H1 (cell line): ENCODE measurements around the gene ZNF644. TPM values are rescaled to one million over a fixed set of nuclear protein-coding genes. Genes with fewer than 3 reads are reported as not detected.

Source experiments
- CTCF ChIA-PET: fragments of 300-600 bp; sonication (Branson Sonifier 250); formaldehyde crosslinking; loops from one replicate; lab custom pipeline; 2021; ENCODE audit not compliant: partially characterized antibody; lab: Charles Lee
- POLR2A ChIA-PET: fragments of 300-600 bp; sonication (Branson Sonifier 250); formaldehyde crosslinking; loops from one replicate; lab custom pipeline; 2021; ENCODE audit warnings: inconsistent platforms; ENCODE audit not compliant: partially characterized antibody; lab: Charles Lee
- DNase-seq, 2 experiments: peaks; one replicate each; pipeline versions ENCODE4 v3.0.0 to v3.0.0-alpha.2; 2010 to 2022; ENCODE audit warnings: low spot score in 2 of 2, low read depth in 1 of 2, mixed read lengths in 1 of 2
- FAIRE-seq: peaks from 2 replicates; lab custom pipeline; 2011; peaks lifted over from hg19 to GRCh38; lab: Jason Lieb, UNC
- H2AFZ ChIP-seq: 2 replicates; pipeline ENCODE4 v1.8.1; 2012; ENCODE audit warnings: low read length, inconsistent platforms
- H2AK5ac ChIP-seq: 2 replicates; pipeline ENCODE4 v1.6.1; 2013; ENCODE audit warnings: low read depth, low read length
- H2BK120ac ChIP-seq: replicated peaks from 2 replicates; pipeline ENCODE3; 2013; ENCODE audit warnings: low read depth, low read length, inconsistent platforms
- H2BK12ac ChIP-seq: 2 replicates; pipeline ENCODE4 v1.6.1; 2013; ENCODE audit warnings: low read depth, low read length
- H2BK15ac ChIP-seq: 2 replicates; pipeline ENCODE4 v1.6.1; 2013; ENCODE audit warnings: low read length
- H2BK20ac ChIP-seq: 2 replicates; pipeline ENCODE4 v1.6.1; 2013; ENCODE audit warnings: low read length
- H2BK5ac ChIP-seq: 2 replicates; pipeline ENCODE4 v1.6.1; 2013; ENCODE audit warnings: low read depth, low read length
- H3K14ac ChIP-seq: 2 replicates; pipeline ENCODE4 v1.6.1; 2013; ENCODE audit warnings: inconsistent platforms; ENCODE audit not compliant: insufficient read length
- H3K18ac ChIP-seq: 2 replicates; pipeline ENCODE4 v1.6.1; 2013; ENCODE audit warnings: low read length; ENCODE audit errors: extremely low read depth
- H3K23ac ChIP-seq: 2 replicates; pipeline ENCODE4 v1.6.1; 2013; ENCODE audit warnings: inconsistent platforms; ENCODE audit not compliant: insufficient read length
- H3K23me2 ChIP-seq: 2 replicates; pipeline ENCODE4 v1.6.1; 2013; ENCODE audit warnings: low read depth, low read length
- H3K27ac ChIP-seq: 2 replicates; pipeline ENCODE4 v1.6.1; 2011; ENCODE audit warnings: low read depth, low read length, inconsistent platforms
- H3K27me3 ChIP-seq, 4 experiments: replicated peaks in 1 of 4; 1 replicate in 1 of 4; 2 replicates in 3 of 4; pipeline versions ENCODE4 v1.6.1 to v1.8.1; 2011 to 2013; ENCODE audit warnings: low read length in 3 of 4, mild to moderate bottlenecking in 3 of 4, inconsistent platforms in 2 of 4, mixed read lengths in 2 of 4, moderate library complexity in 1 of 4; ENCODE audit not compliant: control insufficient read depth in 3 of 4, insufficient read depth in 3 of 4; ENCODE audit errors: extremely low read depth in 1 of 4
- H3K36me3 ChIP-seq, 4 experiments: 2 replicates each; pipeline versions ENCODE4 v1.6.1 to v1.8.1; 2011 to 2013; ENCODE audit warnings: mild to moderate bottlenecking in 4 of 4, low read length in 3 of 4, moderate library complexity in 2 of 4, control low read depth in 1 of 4, inconsistent platforms in 1 of 4; ENCODE audit not compliant: insufficient read depth in 4 of 4, control insufficient read depth in 2 of 4
- H3K4ac ChIP-seq: replicated peaks from 2 replicates; pipeline ENCODE3; 2013; ENCODE audit warnings: low read length, low read depth, mixed read lengths, inconsistent platforms; ENCODE audit not compliant: insufficient read length
- H3K4me1 ChIP-seq, 4 experiments: replicated peaks in 1 of 4; 1 replicate in 1 of 4; 2 replicates in 3 of 4; pipeline versions ENCODE4 v1.6.1 to v1.8.1; 2011 to 2013; ENCODE audit warnings: low read length in 3 of 4, inconsistent platforms in 2 of 4, mixed read lengths in 1 of 4; ENCODE audit not compliant: insufficient read depth in 4 of 4, control insufficient read depth in 3 of 4
- H3K4me2 ChIP-seq, 2 experiments: 2 replicates each; pipeline versions ENCODE4 v1.6.1 to v1.8.1; 2011 to 2013; ENCODE audit warnings: low read depth in 2 of 2, low read length in 2 of 2, control low read depth in 1 of 2, inconsistent platforms in 1 of 2, mild to moderate bottlenecking in 1 of 2; ENCODE audit not compliant: insufficient read depth in 1 of 2
- H3K4me3 ChIP-seq, 4 experiments: fragments of 200-600, 300-600 bp in 1 of 4; sonication (generic), shearing (Covaris generic), sonication (Bioruptor Twin) in 1 of 4; 2 replicates each; pipeline versions ENCODE4 v1.5.1 to v1.8.1; 2011 to 2016; ENCODE audit warnings: low read length in 4 of 4, low read depth in 3 of 4, control low read depth in 2 of 4, inconsistent platforms in 2 of 4, mild to moderate bottlenecking in 2 of 4, mixed read lengths in 1 of 4, moderate library complexity in 1 of 4; ENCODE audit not compliant: insufficient read depth in 2 of 4; ENCODE audit errors: extremely low read depth in 1 of 4
- H3K56ac ChIP-seq: replicated peaks from 2 replicates; pipeline ENCODE3; 2013; ENCODE audit warnings: low read depth, mild to moderate bottlenecking, mixed read lengths, low read length, inconsistent platforms; ENCODE audit not compliant: insufficient read length
- H3K79me1 ChIP-seq: 2 replicates; pipeline ENCODE4 v1.6.1; 2013; ENCODE audit warnings: low read depth, low read length, control low read depth
- H3K79me2 ChIP-seq, 2 experiments: 2 replicates each; pipeline versions ENCODE4 v1.6.1 to v1.8.1; 2012 to 2013; ENCODE audit warnings: low read length in 2 of 2, mild to moderate bottlenecking in 2 of 2, inconsistent platforms in 1 of 2; ENCODE audit not compliant: insufficient read depth in 2 of 2, control insufficient read depth in 1 of 2
- H3K9ac ChIP-seq, 4 experiments: replicated peaks in 1 of 4; 1 replicate in 1 of 4; 2 replicates in 3 of 4; pipeline versions ENCODE4 v1.6.1 to v1.8.1; 2011 to 2013; ENCODE audit warnings: low read depth in 3 of 4, low read length in 3 of 4, control low read depth in 2 of 4, mild to moderate bottlenecking in 2 of 4, moderate library complexity in 2 of 4, inconsistent platforms in 1 of 4; ENCODE audit errors: extremely low read depth in 1 of 4
- H3K9me3 ChIP-seq, 2 experiments: 2 replicates each; pipeline versions ENCODE4 v1.6.1 to v1.8.1; 2012 to 2013; ENCODE audit warnings: mild to moderate bottlenecking in 2 of 2, moderate library complexity in 2 of 2, control low read depth in 1 of 2, inconsistent platforms in 1 of 2, low read depth in 1 of 2, low read length in 1 of 2, mixed read lengths in 1 of 2; ENCODE audit not compliant: insufficient read depth in 2 of 2
- H4K20me1 ChIP-seq, 2 experiments: replicated peaks in 1 of 2; 2 replicates each; pipeline versions ENCODE3 to v1.8.1; 2011 to 2013; ENCODE audit warnings: inconsistent platforms in 2 of 2, low read length in 2 of 2, mild to moderate bottlenecking in 1 of 2; ENCODE audit not compliant: insufficient read depth in 2 of 2, control insufficient read depth in 1 of 2
- H4K5ac ChIP-seq: 2 replicates; pipeline ENCODE4 v1.6.1; 2013; ENCODE audit warnings: low read length, low read depth, mixed read lengths, inconsistent platforms; ENCODE audit not compliant: insufficient read length
- H4K8ac ChIP-seq: 2 replicates; pipeline ENCODE4 v1.8.0; 2013; ENCODE audit warnings: mild to moderate bottlenecking, moderate library complexity, low read length, inconsistent platforms; ENCODE audit not compliant: insufficient read depth; ENCODE audit errors: extremely low read depth
- H4K91ac ChIP-seq: replicated peaks from 2 replicates; pipeline ENCODE3; 2013; ENCODE audit warnings: low read length, mixed read lengths, inconsistent platforms; ENCODE audit not compliant: insufficient read length
- CEBPB ChIP-seq: IDR thresholded peaks from 2 replicates; pipeline ENCODE4 v1.6.1; 2012; ENCODE audit warnings: low read depth, low read length
- KDM5A ChIP-seq: fragments of 200-600 bp; IDR thresholded peaks from 2 replicates; pipeline ENCODE4 v1.7.1; 2012; ENCODE audit warnings: mild to moderate bottlenecking, low read length, inconsistent platforms, mixed read lengths
- NRF1 ChIP-seq: IDR thresholded peaks from 2 replicates; pipeline ENCODE4 v1.6.1; 2011; ENCODE audit warnings: mild to moderate bottlenecking, low read depth, low read length, improper control_type of control experiment
- WGBS, 2 experiments: shearing (Covaris generic) in 1 of 2; methylation state at CpG; one replicate each; pipeline versions ENCODE4 v1.1.6 to v1.1.7; 2013 to 2015; ENCODE audit warnings: low lambda C conversion rate in 2 of 2, mixed read lengths in 2 of 2, inconsistent platforms in 1 of 2, low coverage in 1 of 2, missing lambda C conversion rate in 1 of 2; ENCODE audit not compliant: insufficient replicate concordance in 2 of 2, insufficient coverage in 1 of 2, insufficient read length in 1 of 2; ENCODE audit errors: extremely low coverage in 1 of 2, missing lambda C conversion rate in 1 of 2; 5-methylcytosine and 5-hydroxymethylcytosine counted together
- polyA plus RNA-seq, 7 experiments: library from polyadenylated mRNA; depleted of rRNA in 3 of 7; stranded (reverse) in 5 of 7; unstranded in 2 of 7; fragments of >200 nt in 5 of 7; fragments of 200-250 nt in 2 of 7; gene quantifications; 1 replicate in 5 of 7; 2 replicates in 1 of 7; 4 replicates in 1 of 7; pipeline versions ENCODE4 v1.2.1 to v1.2.3, GENCODE V29; 2011 to 2013; ENCODE audit warnings: missing spikeins in 2 of 7, mixed read lengths in 2 of 7
- total RNA-seq: library from RNA; stranded (reverse); fragmentation: NEBNext Ultra II Directional; extraction: Animal tissue kit (Norgen Biotek cat#: 25700); gene quantifications from 2 replicates; pipeline ENCODE4 v1.2.1, GENCODE V29; 2021

ZNF644 gene
- total and polyA plus RNA-seq, 2 of the 8 experiments (the other 6 are each of a cell fraction or from before 2014, with no cell fraction given): 14.5 to 93.5 TPM

- Histone ChIP-seq H2BK5ac (0 out of 2 replicates have a peak overlapping the region, but pooled peaks have one; percentile 69), H4K20me1 (peaks cover 2 to 4% of the 10 kb centered on the region in 2 experiments), H2BK120ac (no peak overlapping the region), H4K5ac (no peak overlapping the region), H4K91ac (peak overlapping the region; percentile 25), H3K4me2 (peak overlapping the region; percentile 74 to 79), H2BK15ac (no peak overlapping the region), H3K23me2 (no peaks in the 10 kb centered on the region), H3K4me3 (peak overlapping the region; percentile 85 to 91 (median 90)), H3K4ac (no peak overlapping the region), H3K56ac (peak overlapping the region; percentile 28), H3K18ac (no peak overlapping the region; the same call in 1 of the 2 replicates), H2AK5ac (no peak overlapping the region), H3K23ac (no peak overlapping the region), H3K79me2 (peaks cover 11 to 56% of the 10 kb centered on the region in 2 experiments), H4K8ac (no peak overlapping the region), H3K27me3 (no peaks in the 10 kb centered on the region), H2BK12ac (no peak overlapping the region; the same call in 1 of the 2 replicates), H2BK20ac (no peak overlapping the region), H3K9me3 (no peaks in the 10 kb centered on the region), H3K9ac (peak overlapping the region; percentile 83 to 99 (median 95)), H2AFZ (no peak overlapping the region), H3K36me3 (peaks cover 0 to 17% (median 6%) of the 10 kb centered on the region in 4 experiments; a peak in 3 of 8 replicates), H3K27ac (peak overlapping the region; percentile 96), H3K14ac (no peak overlapping the region), H3K79me1 (no peaks in the 10 kb centered on the region; the same call in 1 of the 2 replicates), H3K4me1 (peaks cover 2 to 10% (median 6%) of the 10 kb centered on the region in 4 experiments; a peak in 5 of 7 replicates)
- ChIA-PET CTCF (interaction anchor here (0.7 kb wide), 1 partner anchor 297 kb away, joined by 3 read pairs; no protein-coding TSS in a partner anchor), POLR2A (interaction anchor here (0.8 to 6.5 kb wide), 16 partner anchors 11 to 182 kb away, joined by 3 to 92 read pairs (median 6); no protein-coding TSS in a partner anchor)
- no peak for DNase-seq
- no peak for FAIRE-seq
- WGBS, 2 experiments: 32% methylated on average over 4 of the region's 4 CpGs; no CpG with 5 or more reads in 1 of the 2 experiments
- TF ChIP-seq CEBPB: no peak
- no peak for TF ChIP-seq NRF1
- no peak for TF ChIP-seq KDM5A
Observed at GRCh38 chr1:91020486-91020885, 1.3 kb downstream of the ZNF644 start.
